Lower leg skin (tissue), 4 donors: Measurements from ENCODE around the gene PARD6B. TPM values are rescaled to one million over a fixed set of nuclear protein-coding genes. Genes with fewer than 3 reads are reported as not detected.
"Not testable (repeated sequence)": the region's sequence is repeated elsewhere in the genome, so short reads cannot be mapped to it uniquely, and the experiment has no call there.

Experiments
- DNase-seq, 2 donors: peaks; one replicate each; pipeline ENCODE4 v3.0.0-alpha.2; 2019; ENCODE audit warnings: low spot score in 2 of 2
- H3K4me3 ChIP-seq: fragments of 200-600 bp; sonication (generic); 2 replicates; pipeline ENCODE4 v1.5.1; 2017; ENCODE audit warnings: mild to moderate bottlenecking, low read depth; ENCODE audit not compliant: poor library complexity, severe bottlenecking
- CTCF ChIP-seq, 3 donors: fragments of 450-650 bp; IDR thresholded peaks; one replicate each; pipeline ENCODE4 v1.5.1; 2016; ENCODE audit warnings: antibody characterized with exemption in 3 of 3, mild to moderate bottlenecking in 3 of 3, moderate library complexity in 2 of 3
- POLR2A ChIP-seq, 2 donors: fragments of 450-650 bp; IDR thresholded peaks; one replicate each; pipeline ENCODE4 v1.6.1; 2016 to 2017; ENCODE audit warnings: antibody characterized with exemption in 2 of 2, mild to moderate bottlenecking in 1 of 2, moderate library complexity in 1 of 2
- whole genome bisulfite sequencing, 2 donors: methylation state at CpG; one replicate each; pipeline ENCODE4 v1.1.5; 2018; 5-methylcytosine and 5-hydroxymethylcytosine counted together
- intact Hi-C: fragments of 100-400 bp; cut with DNase I; formaldehyde crosslinking; loops from one replicate; pipeline ENCODE4 v1.15.0; 2023; ENCODE audit warnings: low total_unique reads
- total RNA-seq, 4 donors: library from RNA; depleted of rRNA; stranded (reverse); fragments of >200 nt; gene quantifications; one replicate each; pipeline ENCODE4 v1.1.0, GENCODE V29; 2016

The PARD6B gene
- total RNA-seq, 4 donors from 2014 or later = 10.5 to 11.8 (median 10.9) TPM

GRCh38 chr20:50794846-50795634 lies 63.7 kb downstream of the PARD6B start, which contains the start of gene BCAS4:
TSS of gene BCAS4 (plus strand) at chr20:50795061. CDS start at chr20:50795084, 23 bp downstream.
- peak within 1 kb of the TSS; percentile 52 for H3K4me3 ChIP-seq
- intact Hi-C loops = loop anchor here (10.0 kb wide), 1 partner anchor 130 kb away; no protein-coding TSS in a partner anchor
- 1 to 2% methylated on average over 33 to 49 of the region's 92 CpGs for WGBS, 2 donors
- peak; percentile 47 to 92 for DNase-seq
- TF ChIP-seq CTCF (IDR thresholded peaks at IDR 0.05) (no peak), POLR2A (IDR thresholded peaks at IDR 0.05) (no peak)

GRCh38 chr20:50797142-50797541 lies 65.8 kb downstream of the PARD6B start:
- intact Hi-C loops = loop anchor here (10.0 kb wide), 1 partner anchor 128 kb away; no protein-coding TSS in a partner anchor
- no peak for TF ChIP-seq POLR2A (IDR thresholded peaks at IDR 0.05)
- no peak for TF ChIP-seq CTCF (IDR thresholded peaks at IDR 0.05)
- no peak overlapping the region for H3K4me3 ChIP-seq
- DNase-seq = no peak
- 89 to 91% methylated on average over 4 of the region's 4 CpGs for WGBS, 2 donors

GRCh38 chr20:50798650-50799049 lies 67.3 kb downstream of the PARD6B start:
- TF ChIP-seq POLR2A (IDR thresholded peaks at IDR 0.05) = no peak
- no peak for TF ChIP-seq CTCF (IDR thresholded peaks at IDR 0.05)
- no peak overlapping the region for H3K4me3 ChIP-seq
- DNase-seq = no peak
- 89 to 95% methylated on average over 7 of the region's 7 CpGs for WGBS, 2 donors
- intact Hi-C loops = loop anchor here (10.0 kb wide), 1 partner anchor 126 kb away; no protein-coding TSS in a partner anchor

GRCh38 chr20:50799176-50799889 lies 68.0 kb downstream of the PARD6B start:
- TF ChIP-seq POLR2A (IDR thresholded peaks at IDR 0.05) (no peak), CTCF (IDR thresholded peaks at IDR 0.05) (no peak)
- 78 to 82% methylated on average over 13 of the region's 13 CpGs for WGBS, 2 donors
- no peak for DNase-seq
- H3K4me3 ChIP-seq = no peak overlapping the region
- intact Hi-C loops = loop anchor here (10.0 kb wide), 1 partner anchor 125 kb away; no protein-coding TSS in a partner anchor

- DNase-seq = no peak
- TF ChIP-seq POLR2A (IDR thresholded peaks at IDR 0.05) (no peak), CTCF (IDR thresholded peaks at IDR 0.05) (no peak)
- intact Hi-C loops = loop anchor here (10.0 kb wide), 1 partner anchor 125 kb away; no protein-coding TSS in a partner anchor
- WGBS, 2 donors = 87 to 92% methylated on average over 8 of the region's 8 CpGs
- no peak overlapping the region for H3K4me3 ChIP-seq
These were observed 68.6 kb downstream of the PARD6B start for GRCh38 chr20:50799890-50800550.

GRCh38 chr20:50800986-50801746 lies 69.8 kb downstream of the PARD6B start:
- WGBS, 2 donors = 92 to 93% methylated on average over 13 of the region's 13 CpGs
- intact Hi-C loops, H3K4me3 ChIP-seq, DNase-seq: not testable (repeated sequence)
